Stimulated activated CD4-positive, alpha-beta T cell treated with anti-CD3 and anti-CD28 coated beads, TNF-alpha, amount 100 ng/mL, for 1 hour (primary cell): ENCODE results near the gene TMEM176A.
A peak's percentile ranks its signal among the peaks of the same experiment; 100 is the strongest.
"Not testable (repeated sequence)": the region's sequence is repeated elsewhere in the genome, so short reads cannot be mapped to it uniquely, and the experiment has no call there.

Experiments
- DNase-seq, 3 donors: peaks; one replicate each; pipeline ENCODE4 v3.0.0-alpha.2; 2020; ENCODE audit warnings: low read depth in 3 of 3, low spot score in 1 of 3

The TMEM176A gene

GRCh38 chr7:150800581-150801241 is at the start of gene TMEM176A:
Gene TMEM176A (plus strand): TSS chr7:150800769. CDS start chr7:150801551, 782 bp downstream.
- no peak for DNase-seq

GRCh38 chr7:150751702-150752101 is 48.9 kb upstream of the TMEM176A start:
- no peak for DNase-seq

- DNase-seq, result no peak
Measured at GRCh38 chr7:150753239-150753638, 47.3 kb upstream of the TMEM176A start.

- DNase-seq, result no peak
Measured at GRCh38 chr7:150753826-150754603, 46.6 kb upstream of the TMEM176A start.

GRCh38 chr7:150754951-150755350 is 45.6 kb upstream of the TMEM176A start:
- no peak for DNase-seq

- peak in 2 of 3 donors; percentile 56 to 60 for DNase-seq
Measured at GRCh38 chr7:150755473-150756099, 45.0 kb upstream of the TMEM176A start.

GRCh38 chr7:150756166-150756565 is 44.4 kb upstream of the TMEM176A start:
- DNase-seq, result no peak

- DNase-seq, result no peak
Measured at GRCh38 chr7:150756858-150757257, 43.7 kb upstream of the TMEM176A start.

GRCh38 chr7:150759479-150759878 is 41.1 kb upstream of the TMEM176A start:
- DNase-seq, result no peak

- DNase-seq, result no peak
Measured at GRCh38 chr7:150766334-150766709, 34.2 kb upstream of the TMEM176A start.

- DNase-seq, result no peak
Measured at GRCh38 chr7:150769768-150770167, 30.8 kb upstream of the TMEM176A start.

- DNase-seq, result not testable (repeated sequence)
Measured at GRCh38 chr7:150774131-150774530, 26.4 kb upstream of the TMEM176A start.

GRCh38 chr7:150778014-150778737 is 22.4 kb upstream of the TMEM176A start:
- no peak for DNase-seq

- peak in 2 of 3 donors; percentile 40 to 67 for DNase-seq
Measured at GRCh38 chr7:150778738-150779301, 21.7 kb upstream of the TMEM176A start.

- no peak for DNase-seq
Measured at GRCh38 chr7:150780292-150780691, 20.3 kb upstream of the TMEM176A start.

- no peak for DNase-seq
Measured at GRCh38 chr7:150781103-150781502, 19.5 kb upstream of the TMEM176A start.

GRCh38 chr7:150781961-150782360 is 18.6 kb upstream of the TMEM176A start:
- DNase-seq, result no peak

GRCh38 chr7:150784120-150784736 is 16.3 kb upstream of the TMEM176A start:
- no peak for DNase-seq

GRCh38 chr7:150784954-150785353 is 15.6 kb upstream of the TMEM176A start:
- DNase-seq, result no peak
